GM20000 (cell line): ENCODE measurements around the gene SMG7.
A peak's percentile ranks its signal among the peaks of the same experiment; 100 is the strongest.

Experiments
- DNase-seq: peaks from one replicate; pipeline ENCODE4 v3.0.0; 2012; ENCODE audit warnings: low spot score
- TF ChIP-seq, protein P1 (sequence below): IDR thresholded peaks from 2 replicates; pipeline ENCODE4 v1.5.1; 2012; ENCODE audit warnings: mild to moderate bottlenecking, control low read depth; ENCODE audit errors: extremely low read depth, missing control alignments

Gene SMG7

GRCh38 chr1:183588827-183589226 lies 116.5 kb downstream of the SMG7 start:
- TF ChIP-seq, protein P1, sequence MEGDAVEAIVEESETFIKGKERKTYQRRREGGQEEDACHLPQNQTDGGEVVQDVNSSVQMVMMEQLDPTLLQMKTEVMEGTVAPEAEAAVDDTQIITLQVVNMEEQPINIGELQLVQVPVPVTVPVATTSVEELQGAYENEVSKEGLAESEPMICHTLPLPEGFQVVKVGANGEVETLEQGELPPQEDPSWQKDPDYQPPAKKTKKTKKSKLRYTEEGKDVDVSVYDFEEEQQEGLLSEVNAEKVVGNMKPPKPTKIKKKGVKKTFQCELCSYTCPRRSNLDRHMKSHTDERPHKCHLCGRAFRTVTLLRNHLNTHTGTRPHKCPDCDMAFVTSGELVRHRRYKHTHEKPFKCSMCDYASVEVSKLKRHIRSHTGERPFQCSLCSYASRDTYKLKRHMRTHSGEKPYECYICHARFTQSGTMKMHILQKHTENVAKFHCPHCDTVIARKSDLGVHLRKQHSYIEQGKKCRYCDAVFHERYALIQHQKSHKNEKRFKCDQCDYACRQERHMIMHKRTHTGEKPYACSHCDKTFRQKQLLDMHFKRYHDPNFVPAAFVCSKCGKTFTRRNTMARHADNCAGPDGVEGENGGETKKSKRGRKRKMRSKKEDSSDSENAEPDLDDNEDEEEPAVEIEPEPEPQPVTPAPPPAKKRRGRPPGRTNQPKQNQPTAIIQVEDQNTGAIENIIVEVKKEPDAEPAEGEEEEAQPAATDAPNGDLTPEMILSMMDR, result no peak

GRCh38 chr1:183589384-183589783 lies 117.1 kb downstream of the SMG7 start:
- TF ChIP-seq, protein P1, result no peak
- no peak for DNase-seq

More at GRCh38 chr1:183588827-183589226, 116.5 kb downstream of the SMG7 start:
- DNase-seq, result no peak

- TF ChIP-seq, protein P1, result no peak
- peak; percentile 53 for DNase-seq
Measured at GRCh38 chr1:183589874-183590243, 117.6 kb downstream of the SMG7 start.

DNA sequence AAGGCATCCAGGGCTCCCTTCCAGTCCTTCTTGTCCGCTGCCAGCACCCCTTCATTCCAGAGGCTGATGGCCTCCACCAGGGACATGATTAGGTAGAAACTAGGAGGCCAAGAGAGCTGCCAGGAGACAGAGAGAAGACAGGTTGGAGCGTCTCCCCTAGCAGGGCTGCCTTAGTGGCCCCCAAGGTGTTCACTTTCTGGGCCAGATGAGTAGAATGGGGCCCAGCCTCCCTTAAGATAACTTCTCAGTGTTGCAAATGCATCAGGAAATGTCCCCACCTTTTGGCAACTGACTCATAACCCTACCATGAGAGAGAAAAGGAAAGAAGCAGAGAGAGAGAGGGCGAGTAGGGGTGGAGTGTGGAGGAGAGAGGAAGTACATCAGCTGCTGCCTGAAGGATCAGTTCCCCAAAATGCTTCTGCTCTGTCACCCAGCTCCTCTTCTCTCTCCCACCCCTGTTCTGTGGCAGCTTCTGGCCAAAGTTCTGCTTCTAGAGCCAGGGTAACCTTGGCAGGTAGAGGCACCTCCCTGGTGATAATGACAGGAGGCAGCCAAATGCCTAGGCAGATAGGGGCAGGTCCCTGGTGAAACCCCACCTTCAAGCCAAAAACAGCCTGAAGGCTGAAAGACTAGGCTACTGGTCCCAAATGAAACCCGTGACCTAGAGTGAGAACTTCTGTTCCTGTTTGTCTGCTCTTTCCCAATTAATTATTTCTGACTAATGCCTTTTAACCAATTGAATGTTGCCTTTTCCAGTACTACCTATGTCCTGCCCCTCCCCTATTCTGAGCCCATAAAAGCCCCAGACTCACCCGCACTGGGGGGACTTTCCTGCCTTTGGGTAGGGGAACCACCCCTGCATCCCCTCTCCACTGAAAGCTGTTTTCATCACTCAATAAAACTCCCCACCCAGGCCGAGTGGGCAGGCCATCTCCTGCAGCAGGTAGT lies 118.2 kb downstream of the SMG7 start, which contains the start of gene NCF2:
Gene NCF2, minus strand, starts transcription at position 216 of the 948 bp plus-strand sequence. Its CDS starts 130 bp downstream, at position 86.
- DNase-seq, result peak; percentile 79
- TF ChIP-seq, protein P1, result no peak

- TF ChIP-seq, protein P1, result no peak
- DNase-seq, result no peak
Measured at GRCh38 chr1:183592733-183593132, 120.4 kb downstream of the SMG7 start.

GRCh38 chr1:183593356-183593755 lies 121.1 kb downstream of the SMG7 start:
- TF ChIP-seq, protein P1, result no peak
- no peak for DNase-seq

GRCh38 chr1:183595537-183595936 lies 123.2 kb downstream of the SMG7 start:
- TF ChIP-seq, protein P1, result no peak
- DNase-seq, result no peak
